ENCODE data around the gene PTPRN2. TPM values are rescaled to one million over a fixed set of nuclear protein-coding genes. Genes with fewer than 3 reads are reported as not detected.

Gene PTPRN2
- total RNA-seq, 1 donor, result 0.09 TPM

GRCh38 chr7:158193446-158193845, 394.2 kb downstream of the PTPRN2 start:
- no peak overlapping the region for H3K4me3 ChIP-seq (ENCODE audit: low read depth, low read length)
- DNase-seq (ENCODE audit: low read depth), result no peak
- no peak for TF ChIP-seq CTCF (IDR thresholded peaks at IDR 0.05; ENCODE audit: insufficient read depth, low read length)

- no peak for TF ChIP-seq CTCF (IDR thresholded peaks at IDR 0.05; ENCODE audit: insufficient read depth, low read length)
- no peak for DNase-seq (ENCODE audit: low read depth)
- H3K4me3 ChIP-seq (ENCODE audit: low read depth, low read length), result no peak overlapping the region
These were observed 394.7 kb downstream of the PTPRN2 start for GRCh38 chr7:158192956-158193355.

GRCh38 chr7:158192184-158192835, 395.3 kb downstream of the PTPRN2 start:
- DNase-seq (ENCODE audit: low read depth), result no peak
- no peak overlapping the region for H3K4me3 ChIP-seq (ENCODE audit: low read depth, low read length)
- no peak for TF ChIP-seq CTCF (IDR thresholded peaks at IDR 0.05; ENCODE audit: insufficient read depth, low read length)

GRCh38 chr7:158191671-158192070, 396.0 kb downstream of the PTPRN2 start:
- DNase-seq (ENCODE audit: low read depth), result no peak
- TF ChIP-seq CTCF (IDR thresholded peaks at IDR 0.05; ENCODE audit: insufficient read depth, low read length), result no peak
- H3K4me3 ChIP-seq (ENCODE audit: low read depth, low read length), result no peak overlapping the region

- no peak overlapping the region for H3K4me3 ChIP-seq (ENCODE audit: low read depth, low read length)
- TF ChIP-seq CTCF (IDR thresholded peaks at IDR 0.05; ENCODE audit: insufficient read depth, low read length), result no peak
- DNase-seq (ENCODE audit: low read depth), result no peak
These were observed 396.9 kb downstream of the PTPRN2 start for GRCh38 chr7:158190756-158191155.

GRCh38 chr7:158188676-158189075, 398.9 kb downstream of the PTPRN2 start:
- H3K4me3 ChIP-seq (ENCODE audit: low read depth, low read length), result no peak overlapping the region
- TF ChIP-seq CTCF (IDR thresholded peaks at IDR 0.05; ENCODE audit: insufficient read depth, low read length), result no peak
- DNase-seq (ENCODE audit: low read depth), result no peak

GRCh38 chr7:158187694-158187994, 400.0 kb downstream of the PTPRN2 start:
- no peak for TF ChIP-seq CTCF (IDR thresholded peaks at IDR 0.05; ENCODE audit: insufficient read depth, low read length)
- no peak for DNase-seq (ENCODE audit: low read depth)
- no peak overlapping the region for H3K4me3 ChIP-seq (ENCODE audit: low read depth, low read length)

All from fibroblast of the aortic adventitia (primary cell).